ENCODE data around the gene TTLL1. TPM values are rescaled to one million over a fixed set of nuclear protein-coding genes. Genes with fewer than 3 reads are reported as not detected.
A peak's percentile ranks its signal among the peaks of the same experiment; 100 is the strongest.

TTLL1 gene
- total and polyA plus RNA-seq, 7 donors: 1.2 to 4.9 (median 2.2) TPM

- DNase-seq (no peak), ATAC-seq (no peak)
These were observed 39.8 kb upstream of the TTLL1 start for GRCh38 chr22:43128928-43129424.

GRCh38 chr22:43128116-43128515 lies 38.9 kb upstream of the TTLL1 start:
- Histone ChIP-seq H3K9me3 (no peaks in the 10 kb centered on the region), H3K27ac (no peak overlapping the region), H3K4me3 (no peak overlapping the region), H3K4me1 (peaks cover 6% of the 10 kb centered on the region), H3K27me3 (ENCODE audit: insufficient read depth in 3 of 3, low read length in 2 of 3) (peaks cover 0 to 15% (median 0%) of the 10 kb centered on the region in 3 donors), H3K36me3 (ENCODE audit: insufficient read depth in 1 of 2, low read depth in 1 of 2) (peaks cover 0 to 19% of the 10 kb centered on the region in 2 donors)
- DNase-seq: no peak
- intact Hi-C loops (cut with DNase I): no loop called here
- no peak for TF ChIP-seq CTCF (IDR thresholded peaks at IDR 0.05)
- WGBS, 3 donors: 36 to 47% (median 44%) methylated on average over 13 of the region's 13 CpGs
- ATAC-seq: no peak

More at GRCh38 chr22:43128928-43129424, 39.8 kb upstream of the TTLL1 start:
- TF ChIP-seq CTCF (IDR thresholded peaks at IDR 0.05): no peak
- Histone ChIP-seq H3K27ac (no peak overlapping the region), H3K4me1 (peaks cover 6% of the 10 kb centered on the region), H3K9me3 (no peaks in the 10 kb centered on the region), H3K4me3 (no peak overlapping the region), H3K36me3 (ENCODE audit: insufficient read depth in 1 of 2, low read depth in 1 of 2) (peaks cover 0 to 27% of the 10 kb centered on the region in 2 donors), H3K27me3 (ENCODE audit: insufficient read depth in 3 of 3, low read length in 2 of 3) (peaks cover 0 to 15% (median 0%) of the 10 kb centered on the region in 3 donors)
- intact Hi-C loops (cut with DNase I): no loop called here
- WGBS, 3 donors: 40 to 56% (median 48%) methylated on average over 20 of the region's 20 CpGs

- WGBS, 3 donors: 85 to 88% (median 86%) methylated on average over 17 of the region's 17 CpGs
- ATAC-seq (peak in 1 of 4 donors; percentile 6), DNase-seq (no peak)
- H3K4me3 ChIP-seq: no peak overlapping the region
- peaks cover 0 to 11% of the 10 kb centered on the region in 2 donors for H3K36me3 ChIP-seq (ENCODE audit: insufficient read depth in 1 of 2, low read depth in 1 of 2)
- H3K9me3 ChIP-seq: no peaks in the 10 kb centered on the region
- no peak for TF ChIP-seq CTCF (IDR thresholded peaks at IDR 0.05)
- peaks cover 0 to 15% (median 0%) of the 10 kb centered on the region in 3 donors for H3K27me3 ChIP-seq (ENCODE audit: insufficient read depth in 3 of 3, low read length in 2 of 3)
- no peak overlapping the region for H3K27ac ChIP-seq
- H3K4me1 ChIP-seq: peaks cover 6% of the 10 kb centered on the region
- intact Hi-C loops (cut with DNase I): no loop called here
These were observed 38.1 kb upstream of the TTLL1 start for GRCh38 chr22:43127166-43127908.

- no peak for TF ChIP-seq CTCF (IDR thresholded peaks at IDR 0.05)
- peaks cover 0 to 15% (median 0%) of the 10 kb centered on the region in 3 donors for H3K27me3 ChIP-seq (ENCODE audit: insufficient read depth in 3 of 3, low read length in 2 of 3)
These were observed 37.4 kb upstream of the TTLL1 start for GRCh38 chr22:43126501-43127165.

More at GRCh38 chr22:43126501-43127165, 37.4 kb upstream of the TTLL1 start:
- ATAC-seq (peak in 2 of 4 donors; percentile 19 to 34), DNase-seq (no peak)
- Histone ChIP-seq H3K4me3 (no peak overlapping the region), H3K27ac (no peak overlapping the region), H3K4me1 (peaks cover 2% of the 10 kb centered on the region), H3K36me3 (ENCODE audit: insufficient read depth in 1 of 2, low read depth in 1 of 2) (peaks cover 0 to 4% of the 10 kb centered on the region in 2 donors), H3K9me3 (no peaks in the 10 kb centered on the region)
- intact Hi-C loops (cut with DNase I): no loop called here
- WGBS, 3 donors: 57 to 66% (median 63%) methylated on average over 5 of the region's 5 CpGs

All from psoas muscle (tissue), 8 donors.